GM06990 (cell line): ENCODE measurements around the gene SLC2A4.
"Not testable (repeated sequence)": the region's sequence is repeated elsewhere in the genome, so short reads cannot be mapped to it uniquely, and the experiment has no call there.

Experiments
- DNase-seq: peaks from one replicate; pipeline ENCODE4 v3.0.0-alpha.2; 2011; ENCODE audit not compliant: insufficient read length; ENCODE audit errors: extremely low read depth
- H3K27me3 ChIP-seq: replicated peaks from 2 replicates; pipeline ENCODE4 v1.6.0; 2011; ENCODE audit warnings: low read length; ENCODE audit not compliant: control insufficient read depth, insufficient read depth
- H3K36me3 ChIP-seq: 2 replicates; pipeline ENCODE4 v1.5.1; 2011; ENCODE audit warnings: low read length; ENCODE audit not compliant: control insufficient read depth, insufficient read depth
- H3K4me3 ChIP-seq: replicated peaks from 2 replicates; pipeline ENCODE4 v1.5.1; 2011; ENCODE audit warnings: low read depth, mild to moderate bottlenecking, control low read depth, low read length
- CTCF ChIP-seq: IDR thresholded peaks from 2 replicates; pipeline ENCODE4 v1.5.1; 2011; ENCODE audit warnings: low read length, control low read depth, mild to moderate bottlenecking, inconsistent platforms; ENCODE audit not compliant: insufficient read depth, poor library complexity, severe bottlenecking

SLC2A4 gene

GRCh38 chr17:7240375-7240774 lies 41.1 kb upstream of the SLC2A4 start:
- Histone ChIP-seq H3K36me3 (peaks cover 17% of the 10 kb centered on the region), H3K4me3 (0 out of 2 replicates have a peak overlapping the region, but pooled peaks have one; percentile 52), H3K27me3 (no peaks in the 10 kb centered on the region)
- TF ChIP-seq CTCF, result no peak
- DNase-seq, result no peak

- TF ChIP-seq CTCF, result no peak
- Histone ChIP-seq H3K27me3 (no peaks in the 10 kb centered on the region), H3K36me3 (peaks cover 14% of the 10 kb centered on the region), H3K4me3 (peak overlapping the region; percentile 97)
- no peak for DNase-seq
Observed at GRCh38 chr17:7241090-7241733, 40.3 kb upstream of the SLC2A4 start.

- H3K27me3 ChIP-seq, result no peaks in the 10 kb centered on the region
- peak; percentile 88 for DNase-seq
- TF ChIP-seq CTCF, result no peak
- H3K4me3 ChIP-seq, result peak within 1 kb of the TSS; percentile 97
- H3K36me3 ChIP-seq, result peaks cover 9% of the 10 kb centered on the region
Observed at GRCh38 chr17:7241783-7242716, 39.5 kb upstream of the SLC2A4 start, which contains the start of gene GABARAP. TSS of gene GABARAP (minus strand) at chr17:7242449. CDS start at chr17:7242330, 119 bp downstream.

GRCh38 chr17:7242717-7243452 lies 38.6 kb upstream of the SLC2A4 start:
- peak overlapping the region; percentile 97 for H3K4me3 ChIP-seq
- H3K36me3 ChIP-seq, result peaks cover 9% of the 10 kb centered on the region
- no peak for TF ChIP-seq CTCF
- DNase-seq, result peak; percentile 92
- H3K27me3 ChIP-seq, result no peaks in the 10 kb centered on the region

- peaks cover 9% of the 10 kb centered on the region for H3K36me3 ChIP-seq
- no peak for TF ChIP-seq CTCF
- peak overlapping the region; percentile 97 for H3K4me3 ChIP-seq
- DNase-seq, result no peak
- no peaks in the 10 kb centered on the region for H3K27me3 ChIP-seq
Observed at GRCh38 chr17:7243453-7243729, 38.1 kb upstream of the SLC2A4 start.

GRCh38 chr17:7243838-7244237 lies 37.7 kb upstream of the SLC2A4 start:
- not testable (repeated sequence) for H3K4me3 ChIP-seq, H3K36me3 ChIP-seq, DNase-seq, H3K27me3 ChIP-seq
